Activated CD8-positive, alpha-beta memory T cell treated with anti-CD3 and anti-CD28 coated beads for 1 hour (primary cell): Measurements from ENCODE around the gene CCSER1.

Source experiments
- DNase-seq, 2 donors: peaks; one replicate each; pipeline ENCODE4 v3.0.0-alpha.2; 2020; ENCODE audit warnings: low read depth in 1 of 2; ENCODE audit errors: extremely low read depth in 1 of 2

The CCSER1 gene

GRCh38 chr4:90189178-90189577 is 62.0 kb downstream of the CCSER1 start:
- DNase-seq: no peak

DNA sequence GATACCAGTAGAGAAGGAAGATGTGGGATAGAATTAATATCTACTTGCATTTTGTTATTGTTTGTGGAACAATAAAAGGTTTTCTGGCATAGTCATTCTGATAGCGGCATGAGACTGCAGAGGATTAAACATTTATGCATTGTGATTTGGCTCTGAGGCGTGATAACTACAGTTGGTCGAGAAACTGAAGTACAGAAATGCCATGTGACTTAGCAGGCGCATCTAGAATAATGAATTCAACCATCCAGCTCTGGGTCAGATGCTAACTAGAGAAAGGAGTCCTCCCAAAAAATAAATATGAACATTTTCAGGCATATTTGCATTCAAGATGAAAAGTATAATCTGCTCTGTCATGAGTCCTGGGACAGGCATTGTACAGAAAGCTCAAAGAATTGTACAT is 62.8 kb downstream of the CCSER1 start:
- no peak for DNase-seq

DNA sequence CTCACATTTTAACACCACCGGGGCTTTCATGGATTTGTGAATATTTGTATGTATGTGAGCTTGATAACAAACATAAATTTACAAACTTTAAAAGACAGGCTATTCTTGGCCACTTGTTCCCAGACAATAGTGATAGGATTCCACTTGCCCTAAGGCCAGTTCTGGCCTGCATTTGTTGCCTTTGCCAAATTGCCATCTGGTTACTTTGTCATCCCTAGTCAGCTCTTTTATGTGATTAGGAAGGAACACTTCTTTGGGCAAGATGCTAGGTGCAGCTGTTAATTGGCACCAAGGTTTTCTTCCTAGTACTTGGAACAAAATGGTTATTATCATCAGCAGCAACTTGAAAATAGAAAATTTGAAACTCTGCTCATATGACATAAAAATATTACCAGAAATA is 63.3 kb downstream of the CCSER1 start:
- no peak for DNase-seq

- DNase-seq: no peak
Measured at GRCh38 chr4:90198086-90198847, 71.1 kb downstream of the CCSER1 start.

GRCh38 chr4:90207887-90208454 is 80.8 kb downstream of the CCSER1 start:
- no peak for DNase-seq

GRCh38 chr4:90209922-90210321 is 82.7 kb downstream of the CCSER1 start:
- no peak for DNase-seq

- DNase-seq: no peak
Measured at GRCh38 chr4:90211174-90211573, 84.0 kb downstream of the CCSER1 start.

DNA sequence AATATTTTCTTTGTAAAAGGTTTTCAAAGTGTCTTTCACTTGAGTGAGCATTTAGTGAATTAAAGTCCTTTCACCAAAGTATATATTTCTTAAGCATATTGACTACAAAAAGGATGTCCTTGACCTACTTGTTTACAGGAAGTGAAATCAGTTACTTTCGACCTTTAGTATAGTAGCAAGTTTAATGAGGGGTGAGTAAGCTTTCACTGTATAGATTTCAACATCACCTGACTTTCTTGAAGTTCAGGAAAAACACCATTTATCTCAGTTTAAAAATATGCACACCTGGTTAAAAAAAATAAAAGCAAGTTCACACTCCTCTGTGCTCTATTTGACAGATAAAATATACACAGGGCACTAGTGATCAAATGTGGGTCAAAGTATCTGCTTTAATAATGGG is 88.1 kb downstream of the CCSER1 start:
- DNase-seq: no peak

DNA sequence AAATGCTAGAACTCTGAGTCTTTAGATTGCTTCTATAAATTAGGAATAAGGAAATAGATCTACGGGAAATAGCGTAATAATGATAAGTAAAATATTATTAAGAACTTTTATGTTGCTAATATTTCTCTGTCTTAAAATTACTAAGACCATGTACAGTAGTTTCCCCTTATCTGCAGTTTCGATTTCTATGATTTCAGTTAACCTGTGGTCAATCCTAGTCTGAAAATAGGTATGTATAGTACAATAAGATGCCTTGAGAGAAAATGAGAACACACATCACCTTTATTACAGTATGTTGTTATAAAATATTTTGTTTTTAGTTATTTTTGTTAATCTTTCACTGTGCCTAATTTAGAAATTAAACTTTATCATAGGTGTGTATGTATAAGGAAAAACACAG is 92.6 kb downstream of the CCSER1 start:
- DNase-seq: no peak

- no peak for DNase-seq
Measured at GRCh38 chr4:90220459-90220858, 93.3 kb downstream of the CCSER1 start.

GRCh38 chr4:90226734-90227133 is 99.5 kb downstream of the CCSER1 start:
- DNase-seq: no peak

GRCh38 chr4:90227177-90227576 is 100.0 kb downstream of the CCSER1 start:
- DNase-seq: no peak

- DNase-seq: no peak
Measured at GRCh38 chr4:90234916-90235547, 107.8 kb downstream of the CCSER1 start.

GRCh38 chr4:90237751-90238530 is 110.7 kb downstream of the CCSER1 start:
- no peak for DNase-seq

- DNase-seq: no peak
Measured at GRCh38 chr4:90240333-90240732, 113.1 kb downstream of the CCSER1 start.

GRCh38 chr4:90241008-90241407 is 113.8 kb downstream of the CCSER1 start:
- no peak for DNase-seq

- DNase-seq: no peak
Measured at GRCh38 chr4:90245837-90246236, 118.6 kb downstream of the CCSER1 start.

DNA sequence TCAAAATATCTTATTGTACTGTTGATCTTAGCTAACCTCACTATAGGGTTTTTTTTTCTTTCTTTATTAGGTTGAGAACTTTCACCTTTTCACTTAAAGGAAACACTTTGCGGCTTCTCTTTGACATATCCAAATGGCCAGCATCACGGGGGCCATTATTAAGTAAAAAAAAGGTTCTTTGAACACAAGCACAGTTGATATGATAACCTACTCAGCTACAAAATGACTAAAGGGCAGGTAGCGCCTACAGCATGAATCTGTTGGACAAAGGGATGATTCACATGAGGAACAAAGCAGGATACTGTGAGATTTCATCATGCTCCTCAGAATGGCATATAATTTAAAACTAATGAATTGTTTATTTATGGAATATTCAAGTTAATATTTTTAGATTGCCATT is 119.6 kb downstream of the CCSER1 start:
- DNase-seq: no peak

DNA sequence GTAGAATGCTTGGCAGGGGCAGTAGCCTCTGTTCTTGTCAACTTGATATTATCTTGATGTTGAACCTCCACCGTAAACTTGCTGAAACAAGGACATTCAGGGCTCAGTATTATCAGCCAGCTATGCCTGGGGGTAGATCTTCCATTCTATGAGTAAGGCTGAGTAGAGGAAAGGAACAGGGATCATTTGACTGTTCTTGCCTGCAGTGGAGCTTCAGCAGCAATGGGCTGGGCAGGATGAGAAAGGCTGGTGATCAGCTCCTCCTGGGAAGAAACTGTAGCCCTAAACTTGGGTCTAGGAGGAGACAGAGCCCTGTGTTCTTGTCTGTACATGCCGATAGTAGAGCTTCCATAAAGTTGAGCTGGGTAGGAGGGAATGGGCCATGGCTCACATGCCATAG is 127.2 kb downstream of the CCSER1 start:
- DNase-seq: no peak

- no peak for DNase-seq
Measured at GRCh38 chr4:90274175-90274574, 147.0 kb downstream of the CCSER1 start.

- no peak for DNase-seq
Measured at GRCh38 chr4:90280954-90281353, 153.8 kb downstream of the CCSER1 start.
